Colon (tissue), 2 donors: ENCODE measurements around the gene SBF2.
"Not testable (repeated sequence)": the region's sequence is repeated elsewhere in the genome, so short reads cannot be mapped to it uniquely, and the experiment has no call there.

Experiments
- FAIRE-seq: peaks from 2 replicates; lab custom pipeline; 2012; peaks lifted over from hg19 to GRCh38; lab: Jason Lieb, UNC
- donor health status: control.
- donor health status: control.

The SBF2 gene

GRCh38 chr11:10058356-10058755 is 235.7 kb downstream of the SBF2 start:
- no peak for FAIRE-seq

GRCh38 chr11:10051868-10052586 is 242.0 kb downstream of the SBF2 start:
- FAIRE-seq: no peak

GRCh38 chr11:10050561-10050960 is 243.5 kb downstream of the SBF2 start:
- FAIRE-seq: no peak

- FAIRE-seq: no peak
These were observed 244.3 kb downstream of the SBF2 start for GRCh38 chr11:10049756-10050155.

- FAIRE-seq: no peak
These were observed 245.7 kb downstream of the SBF2 start for GRCh38 chr11:10048350-10048749.

- FAIRE-seq: no peak
These were observed 249.4 kb downstream of the SBF2 start for GRCh38 chr11:10044618-10045017.

GRCh38 chr11:10042699-10043098 is 251.3 kb downstream of the SBF2 start:
- no peak for FAIRE-seq

GRCh38 chr11:10041748-10042446 is 252.1 kb downstream of the SBF2 start:
- FAIRE-seq: no peak

- no peak for FAIRE-seq
These were observed 252.7 kb downstream of the SBF2 start for GRCh38 chr11:10041332-10041731.

- peak; percentile 21 for FAIRE-seq
These were observed 255.3 kb downstream of the SBF2 start for GRCh38 chr11:10038521-10039302.

GRCh38 chr11:10035932-10036331 is 258.1 kb downstream of the SBF2 start:
- FAIRE-seq: not testable (repeated sequence)

- FAIRE-seq: no peak
These were observed 261.1 kb downstream of the SBF2 start for GRCh38 chr11:10032935-10033334.

- FAIRE-seq: no peak
These were observed 263.9 kb downstream of the SBF2 start for GRCh38 chr11:10030122-10030490.

- FAIRE-seq: no peak
These were observed 264.5 kb downstream of the SBF2 start for GRCh38 chr11:10029386-10030121.

GRCh38 chr11:10026514-10026913 is 267.5 kb downstream of the SBF2 start:
- FAIRE-seq: no peak

- FAIRE-seq: no peak
These were observed 270.8 kb downstream of the SBF2 start for GRCh38 chr11:10023212-10023611.

GRCh38 chr11:10022764-10023163 is 271.3 kb downstream of the SBF2 start:
- no peak for FAIRE-seq

- FAIRE-seq: no peak
These were observed 272.5 kb downstream of the SBF2 start for GRCh38 chr11:10021563-10021962.

GRCh38 chr11:10019906-10020682 is 273.9 kb downstream of the SBF2 start:
- FAIRE-seq: no peak

GRCh38 chr11:10017911-10018310 is 276.1 kb downstream of the SBF2 start:
- FAIRE-seq: no peak

GRCh38 chr11:10017050-10017449 is 277.0 kb downstream of the SBF2 start:
- no peak for FAIRE-seq

GRCh38 chr11:10012068-10012467 is 282.0 kb downstream of the SBF2 start:
- no peak for FAIRE-seq
